DND-41 (cell line): ENCODE results near the gene GRWD1.

Source experiments
- EZH2 ChIP-seq: IDR thresholded peaks from 3 replicates; pipeline ENCODE4 v1.6.1; 2012; ENCODE audit warnings: borderline replicate concordance, low read depth, mild to moderate bottlenecking, moderate library complexity, low read length, inconsistent platforms; ENCODE audit not compliant: severe bottlenecking
- TF ChIP-seq, protein P1 (sequence below): IDR thresholded peaks from 2 replicates; pipeline ENCODE4 v1.5.1; 2012; ENCODE audit warnings: borderline replicate concordance, low read length, moderate library complexity, mild to moderate bottlenecking; ENCODE audit not compliant: poor library complexity, severe bottlenecking; ENCODE audit errors: extremely low read depth

DNA sequence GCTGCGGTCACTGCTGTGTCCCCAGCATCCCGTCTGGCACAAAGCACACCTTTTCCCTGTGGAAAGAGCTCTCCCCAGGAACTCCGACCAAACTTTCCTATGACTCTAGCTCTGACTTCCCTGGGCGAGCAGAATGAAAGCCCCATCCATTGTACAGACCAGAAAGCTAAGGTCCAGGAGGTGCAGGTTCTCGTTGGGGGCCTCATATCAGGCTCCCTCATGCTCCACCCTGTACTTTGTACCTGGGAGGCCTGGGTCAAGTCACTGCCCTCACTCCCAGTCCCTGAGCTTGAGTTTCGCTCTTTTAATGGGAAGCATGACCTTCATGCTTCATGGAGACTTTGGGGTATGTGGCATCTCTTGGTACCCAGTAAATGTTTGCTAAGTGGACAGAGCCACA lies 41.8 kb downstream of the GRWD1 start:
- TF ChIP-seq, protein P1, sequence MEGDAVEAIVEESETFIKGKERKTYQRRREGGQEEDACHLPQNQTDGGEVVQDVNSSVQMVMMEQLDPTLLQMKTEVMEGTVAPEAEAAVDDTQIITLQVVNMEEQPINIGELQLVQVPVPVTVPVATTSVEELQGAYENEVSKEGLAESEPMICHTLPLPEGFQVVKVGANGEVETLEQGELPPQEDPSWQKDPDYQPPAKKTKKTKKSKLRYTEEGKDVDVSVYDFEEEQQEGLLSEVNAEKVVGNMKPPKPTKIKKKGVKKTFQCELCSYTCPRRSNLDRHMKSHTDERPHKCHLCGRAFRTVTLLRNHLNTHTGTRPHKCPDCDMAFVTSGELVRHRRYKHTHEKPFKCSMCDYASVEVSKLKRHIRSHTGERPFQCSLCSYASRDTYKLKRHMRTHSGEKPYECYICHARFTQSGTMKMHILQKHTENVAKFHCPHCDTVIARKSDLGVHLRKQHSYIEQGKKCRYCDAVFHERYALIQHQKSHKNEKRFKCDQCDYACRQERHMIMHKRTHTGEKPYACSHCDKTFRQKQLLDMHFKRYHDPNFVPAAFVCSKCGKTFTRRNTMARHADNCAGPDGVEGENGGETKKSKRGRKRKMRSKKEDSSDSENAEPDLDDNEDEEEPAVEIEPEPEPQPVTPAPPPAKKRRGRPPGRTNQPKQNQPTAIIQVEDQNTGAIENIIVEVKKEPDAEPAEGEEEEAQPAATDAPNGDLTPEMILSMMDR: no peak
- no peak for TF ChIP-seq EZH2
